HG03095 (cell line): ENCODE measurements around the gene CAMTA1.

Experiments used
- ATAC-seq: cut with Tn5 transposase; IDR thresholded peaks from one replicate; pipeline ENCODE4 v1.9.1; 2021; ENCODE audit warnings: moderate library complexity; ENCODE audit not compliant: unreplicated experiment

The CAMTA1 gene

GRCh38 chr1:6871300-6871972 lies 86.2 kb downstream of the CAMTA1 start:
- no peak for ATAC-seq

- no peak for ATAC-seq
Measured at GRCh38 chr1:6872573-6873261, 87.5 kb downstream of the CAMTA1 start.

- no peak for ATAC-seq
Measured at GRCh38 chr1:6873298-6874015, 88.2 kb downstream of the CAMTA1 start.

GRCh38 chr1:6874298-6874697 lies 89.0 kb downstream of the CAMTA1 start:
- no peak for ATAC-seq

GRCh38 chr1:6880951-6881690 lies 95.9 kb downstream of the CAMTA1 start:
- no peak for ATAC-seq

- ATAC-seq = no peak
Measured at GRCh38 chr1:6882414-6882813, 97.2 kb downstream of the CAMTA1 start.

- ATAC-seq = no peak
Measured at GRCh38 chr1:6884652-6885153, 99.4 kb downstream of the CAMTA1 start.

- ATAC-seq = no peak
Measured at GRCh38 chr1:6885426-6885825, 100.2 kb downstream of the CAMTA1 start.

- no peak for ATAC-seq
Measured at GRCh38 chr1:6886523-6886922, 101.3 kb downstream of the CAMTA1 start.

- ATAC-seq = no peak
Measured at GRCh38 chr1:6888268-6888667, 103.0 kb downstream of the CAMTA1 start.

GRCh38 chr1:6888870-6889269 lies 103.6 kb downstream of the CAMTA1 start:
- no peak for ATAC-seq

GRCh38 chr1:6889875-6890480 lies 104.7 kb downstream of the CAMTA1 start:
- ATAC-seq = no peak

GRCh38 chr1:6890686-6891085 lies 105.4 kb downstream of the CAMTA1 start:
- ATAC-seq = no peak

- no peak for ATAC-seq
Measured at GRCh38 chr1:6891781-6892579, 106.7 kb downstream of the CAMTA1 start.

- no peak for ATAC-seq
Measured at GRCh38 chr1:6893388-6893787, 108.1 kb downstream of the CAMTA1 start.

GRCh38 chr1:6897138-6897537 lies 111.9 kb downstream of the CAMTA1 start:
- ATAC-seq = no peak

- no peak for ATAC-seq
Measured at GRCh38 chr1:6898974-6899539, 113.8 kb downstream of the CAMTA1 start.

GRCh38 chr1:6899621-6900020 lies 114.4 kb downstream of the CAMTA1 start:
- no peak for ATAC-seq

GRCh38 chr1:6902153-6902552 lies 116.9 kb downstream of the CAMTA1 start:
- no peak for ATAC-seq
